Spinal cord (tissue), 4 donors: ENCODE measurements around the gene MRGPRD. TPM values are rescaled to one million over a fixed set of nuclear protein-coding genes. Genes with fewer than 3 reads are reported as not detected.

Experiments used
- polyA plus RNA-seq, 2 donors: library from polyadenylated mRNA; unstranded; fragments of 120-200 nt; gene quantifications; one replicate each; pipeline ENCODE4 v1.2.1, GENCODE V29; 2013; ENCODE audit not compliant: insufficient read length in 2 of 2
- total RNA-seq, 2 donors: library from RNA; depleted of rRNA in 1 of 2; stranded (reverse); fragments of 120-200 nt in 1 of 2; fragments of >200 nt in 1 of 2; gene quantifications; one replicate each; pipeline versions ENCODE4 v1.2.3 to v1.2.4, GENCODE V29; 2013 to 2014

Gene MRGPRD
- total and polyA plus RNA-seq, 4 donors = 0.89 TPM; not detected in 3

Other genes with a start within 250 kb of the MRGPRD start
- 1 to 10 TPM; 1.5 to 4.7 TPM for gene TESMIN, start 229.5 kb downstream of the MRGPRD start, total RNA-seq
- 1 to 10 TPM; 6.4 to 8.8 TPM for gene TESMIN, start 229.5 kb downstream of the MRGPRD start, polyA plus RNA-seq
- gene CPT1A, start 139.1 kb downstream of the MRGPRD start, total RNA-seq = 10 to 100 TPM; 32.5 to 32.7 TPM
- gene CPT1A, start 139.1 kb downstream of the MRGPRD start, polyA plus RNA-seq = 10 to 100 TPM; 22.9 to 28.0 TPM
- gene MRPL21, start 77.2 kb downstream of the MRGPRD start, total RNA-seq = 10 to 100 TPM; 53.5 to 94.9 TPM
- 10 to 100 TPM; 66.7 to 94.1 TPM for gene MRPL21, start 77.2 kb downstream of the MRGPRD start, polyA plus RNA-seq
- 10 to 100 TPM; 11.4 to 12.7 TPM for gene IGHMBP2, start 77.1 kb downstream of the MRGPRD start, total RNA-seq
- 10 to 100 TPM; 19.4 to 28.1 TPM for gene IGHMBP2, start 77.1 kb downstream of the MRGPRD start, polyA plus RNA-seq
- 10 to 100 TPM; 13.4 to 28.6 TPM for gene MRGPRF, start 32.3 kb upstream of the MRGPRD start, total RNA-seq
- gene MRGPRF, start 32.3 kb upstream of the MRGPRD start, polyA plus RNA-seq = 10 to 100 TPM in 1 of 2 donors, 1 to 10 TPM in 1; 2.5 to 12.0 TPM
- 10 to 100 TPM in 1 of 2 donors, 1 to 10 TPM in 1; 8.7 to 13.8 TPM for gene TPCN2, start 67.9 kb upstream of the MRGPRD start, total RNA-seq
- 10 to 100 TPM; 16.8 to 25.9 TPM for gene TPCN2, start 67.9 kb upstream of the MRGPRD start, polyA plus RNA-seq
- 1 to 10 TPM in 1 of 2 donors, under 1 TPM in 1; 0.59 to 1.2 TPM for gene SMIM38, start 174.9 kb upstream of the MRGPRD start, total RNA-seq
- under 1 TPM; 0.19 to 0.59 TPM for gene SMIM38, start 174.9 kb upstream of the MRGPRD start, polyA plus RNA-seq